DND-41 (cell line): ENCODE measurements around the gene CHTF18.

Experiments
- ATAC-seq: fragments of 200-7000 bp; cut with Tn5 transposase; 3 replicates; pipeline ENCODE4 v1.9.1; 2021; ENCODE audit warnings: low read depth; ENCODE audit not compliant: insufficient read depth
- DNase-seq: peaks from one replicate; pipeline ENCODE4 v3.0.0-alpha.2; 2020
- H2AFZ ChIP-seq: 2 replicates; pipeline ENCODE4 v1.6.0; 2012; ENCODE audit warnings: low read depth, low read length
- H3K27ac ChIP-seq: 2 replicates; pipeline ENCODE4 v1.5.1; 2012; ENCODE audit warnings: low read length, inconsistent platforms
- H3K27me3 ChIP-seq: fragments of 200-600 bp; sonication (generic); 2 replicates; pipeline ENCODE4 v1.6.0; 2012; ENCODE audit warnings: low read length, mild to moderate bottlenecking, inconsistent platforms; ENCODE audit not compliant: insufficient read depth, poor library complexity
- H3K36me3 ChIP-seq: 2 replicates; pipeline ENCODE4 v1.5.1; 2012; ENCODE audit warnings: low read length, inconsistent platforms; ENCODE audit not compliant: insufficient read depth
- H3K4me1 ChIP-seq: 2 replicates; pipeline ENCODE4 v1.5.1; 2012; ENCODE audit warnings: mild to moderate bottlenecking, low read length; ENCODE audit not compliant: insufficient read depth
- H3K4me2 ChIP-seq: 2 replicates; pipeline ENCODE4 v1.6.0; 2012; ENCODE audit warnings: mild to moderate bottlenecking, moderate library complexity, low read length, inconsistent platforms; ENCODE audit not compliant: insufficient read depth
- H3K4me3 ChIP-seq, 2 experiments: fragments of 200-600 bp in 1 of 2; shearing (Covaris generic) in 1 of 2; 2 replicates each; pipeline ENCODE4 v1.5.1; 2012 to 2016; ENCODE audit warnings: inconsistent platforms in 2 of 2, low read length in 2 of 2, mild to moderate bottlenecking in 2 of 2, low read depth in 1 of 2, moderate library complexity in 1 of 2
- H3K79me2 ChIP-seq: 2 replicates; pipeline ENCODE4 v1.6.0; 2012; ENCODE audit warnings: low read length, inconsistent platforms; ENCODE audit not compliant: insufficient read depth
- H3K9ac ChIP-seq: 2 replicates; pipeline ENCODE4 v1.6.0; 2012; ENCODE audit warnings: low read depth, mild to moderate bottlenecking, inconsistent platforms, low read length, moderate library complexity
- H3K9me3 ChIP-seq: 2 replicates; pipeline ENCODE4 v1.5.1; 2012; ENCODE audit warnings: low read length, moderate library complexity, mild to moderate bottlenecking, inconsistent platforms; ENCODE audit not compliant: insufficient read depth, severe bottlenecking
- H4K20me1 ChIP-seq: 2 replicates; pipeline ENCODE4 v1.6.0; 2012; ENCODE audit warnings: low read length; ENCODE audit not compliant: insufficient read depth
- CTCF ChIP-seq: IDR thresholded peaks from 2 replicates; pipeline ENCODE4 v1.5.1; 2012; ENCODE audit warnings: borderline replicate concordance, low read length, moderate library complexity, mild to moderate bottlenecking; ENCODE audit not compliant: poor library complexity, severe bottlenecking; ENCODE audit errors: extremely low read depth
- EZH2 ChIP-seq: IDR thresholded peaks from 3 replicates; pipeline ENCODE4 v1.6.1; 2012; ENCODE audit warnings: borderline replicate concordance, low read depth, mild to moderate bottlenecking, moderate library complexity, low read length, inconsistent platforms; ENCODE audit not compliant: severe bottlenecking

The CHTF18 gene

GRCh38 chr16:789191-789850 is 901 bp downstream of the CHTF18 start:
- no peak for ATAC-seq
- DNase-seq, result no peak
- Histone ChIP-seq H3K27ac (peak overlapping the region; percentile 76), H2AFZ (no peak overlapping the region), H3K36me3 (peaks cover 83% of the 10 kb centered on the region), H3K27me3 (no peaks in the 10 kb centered on the region), H3K79me2 (peaks cover 54% of the 10 kb centered on the region), H3K4me2 (peak overlapping the region; percentile 100), H4K20me1 (peaks cover 85% of the 10 kb centered on the region), H3K9me3 (no peaks in the 10 kb centered on the region), H3K9ac (peak overlapping the region; percentile 93), H3K4me1 (peaks cover 38% of the 10 kb centered on the region), H3K4me3 (peak overlapping the region; percentile 87 to 94)
- TF ChIP-seq CTCF (no peak), EZH2 (no peak)

GRCh38 chr16:790086-790485 is 1.7 kb downstream of the CHTF18 start:
- ATAC-seq (no peak), DNase-seq (no peak)
- Histone ChIP-seq H3K27me3 (no peaks in the 10 kb centered on the region), H3K4me1 (peaks cover 38% of the 10 kb centered on the region), H3K4me2 (peak overlapping the region; percentile 100), H3K36me3 (peaks cover 85% of the 10 kb centered on the region), H3K9ac (peak overlapping the region; percentile 93), H3K4me3 (peak overlapping the region in 1 of 2 experiments; percentile 94; a peak in 2 of 4 replicates), H2AFZ (no peak overlapping the region), H3K79me2 (peaks cover 54% of the 10 kb centered on the region), H3K27ac (no peak overlapping the region), H4K20me1 (peaks cover 85% of the 10 kb centered on the region), H3K9me3 (no peaks in the 10 kb centered on the region)
- no peak for TF ChIP-seq CTCF
- TF ChIP-seq EZH2, result no peak

- no peaks in the 10 kb centered on the region for H3K27me3 ChIP-seq
- H3K36me3 ChIP-seq, result peaks cover 83% of the 10 kb centered on the region
- peak overlapping the region; percentile 100; the same call in 1 of the 2 replicates for H3K4me2 ChIP-seq
- peaks cover 76% of the 10 kb centered on the region for H4K20me1 ChIP-seq
- DNase-seq, result no peak
- no peak overlapping the region for H3K4me3 ChIP-seq
- TF ChIP-seq EZH2, result no peak
- TF ChIP-seq CTCF, result no peak
- peaks cover 38% of the 10 kb centered on the region for H3K4me1 ChIP-seq
- H3K79me2 ChIP-seq, result peaks cover 53% of the 10 kb centered on the region
- no peak overlapping the region for H3K9ac ChIP-seq
- H3K27ac ChIP-seq, result no peak overlapping the region
- no peak for ATAC-seq
- no peaks in the 10 kb centered on the region for H3K9me3 ChIP-seq
- H2AFZ ChIP-seq, result no peak overlapping the region
Observed at GRCh38 chr16:791131-791530, 2.7 kb downstream of the CHTF18 start.
